HL-60 (cell line): ENCODE data around the gene B3GNT9.

Experiments used
- DNase-seq, 2 experiments: peaks; one replicate each; pipeline ENCODE4 v3.0.0-alpha.2; 2010 to 2020; ENCODE audit warnings: low read depth in 1 of 2, low spot score in 1 of 2
- H3K27ac ChIP-seq: fragments of 250-450 bp; sonication (Bioruptor Pico); replicated peaks from 2 replicates; pipeline ENCODE4 v1.5.1; 2020; ENCODE audit warnings: mild to moderate bottlenecking, moderate library complexity
- H3K27me3 ChIP-seq: fragments of 250-450 bp; sonication (Bioruptor Pico); 2 replicates; pipeline ENCODE4 v1.5.1; 2021; ENCODE audit warnings: mild to moderate bottlenecking, moderate library complexity; ENCODE audit not compliant: insufficient read depth, poor library complexity, severe bottlenecking
- H3K4me3 ChIP-seq: replicated peaks from 2 replicates; pipeline ENCODE4 v1.5.1; 2011; ENCODE audit warnings: mild to moderate bottlenecking, control low read depth, low read length; ENCODE audit not compliant: insufficient read depth
- GABPA ChIP-seq: IDR thresholded peaks from 2 replicates; pipeline ENCODE4 v1.6.1; 2012; ENCODE audit warnings: low read depth
- POLR2AphosphoS5 ChIP-seq: IDR thresholded peaks from 2 replicates; pipeline ENCODE4 v1.6.1; 2012; ENCODE audit warnings: low read depth
- SPI1 ChIP-seq: IDR thresholded peaks from 2 replicates; pipeline ENCODE4 v1.6.1; 2012; ENCODE audit warnings: low read depth, mild to moderate bottlenecking, borderline replicate concordance
- TF ChIP-seq, protein P1 (sequence below): IDR thresholded peaks from one replicate; pipeline ENCODE4 v1.5.1; 2011; ENCODE audit warnings: low read length, control low read depth, inconsistent platforms; ENCODE audit not compliant: insufficient read depth
- TF ChIP-seq, protein P2 (sequence below): IDR thresholded peaks from 2 replicates; pipeline ENCODE4 v1.6.1; 2012; ENCODE audit warnings: low read depth; ENCODE audit not compliant: insufficient replicate concordance

Gene B3GNT9

DNA sequence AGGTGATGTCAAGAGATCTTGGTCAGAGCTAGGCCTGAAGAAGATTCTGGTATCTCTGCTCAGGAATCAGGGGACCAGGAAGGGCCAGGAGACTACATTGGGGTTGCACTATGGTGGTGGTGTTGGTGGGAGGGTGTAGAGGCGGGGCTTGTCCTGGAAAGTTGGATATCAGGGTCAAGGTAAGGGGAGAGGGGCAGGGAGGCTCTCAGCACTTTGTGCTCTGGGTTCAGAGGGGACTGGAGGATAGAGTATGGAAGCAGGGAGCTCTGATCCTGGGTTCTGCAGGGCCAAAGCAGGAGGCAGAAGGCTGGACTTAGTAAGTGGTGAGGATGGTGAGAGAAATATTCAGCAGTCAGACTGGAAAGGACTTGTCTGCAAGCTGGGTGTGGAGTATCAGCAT is 22.5 kb upstream of the B3GNT9 start:
- H3K27me3 ChIP-seq = peaks cover 50% of the 10 kb centered on the region

DNA sequence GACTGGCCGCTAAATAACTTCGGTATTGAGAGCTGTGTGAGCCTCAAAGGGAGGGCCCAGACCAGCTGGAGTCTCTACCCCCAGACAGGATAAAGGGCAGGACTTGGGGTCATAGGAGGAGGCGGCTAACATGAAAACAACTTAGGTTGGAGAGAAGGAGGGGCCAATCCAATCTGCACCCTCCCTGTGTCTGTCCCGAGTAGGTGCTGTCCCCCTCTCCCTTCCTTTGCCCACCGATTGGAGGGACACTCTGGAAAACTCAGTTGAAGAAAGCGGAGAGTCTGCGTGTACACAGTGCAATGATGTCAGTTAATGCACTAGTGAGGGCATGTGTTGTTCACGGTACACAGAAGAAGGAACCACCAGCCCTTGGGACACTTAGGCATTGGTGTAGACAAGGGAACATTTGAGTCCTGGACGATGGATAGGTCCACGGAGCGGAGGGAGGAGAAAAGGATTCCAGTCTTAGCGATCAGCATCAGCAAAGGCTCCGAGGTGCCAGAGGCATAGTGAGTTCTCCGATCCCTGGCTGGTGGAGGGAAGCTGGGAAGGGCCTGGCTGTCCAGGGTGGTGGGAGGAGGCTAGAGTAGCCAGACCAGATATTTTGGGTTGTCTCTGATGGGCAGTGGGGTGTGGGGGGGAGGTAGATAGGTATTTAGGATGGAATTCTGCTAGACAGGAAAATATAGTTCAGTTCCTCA is 20.3 kb upstream of the B3GNT9 start:
- TF ChIP-seq, protein P1, sequence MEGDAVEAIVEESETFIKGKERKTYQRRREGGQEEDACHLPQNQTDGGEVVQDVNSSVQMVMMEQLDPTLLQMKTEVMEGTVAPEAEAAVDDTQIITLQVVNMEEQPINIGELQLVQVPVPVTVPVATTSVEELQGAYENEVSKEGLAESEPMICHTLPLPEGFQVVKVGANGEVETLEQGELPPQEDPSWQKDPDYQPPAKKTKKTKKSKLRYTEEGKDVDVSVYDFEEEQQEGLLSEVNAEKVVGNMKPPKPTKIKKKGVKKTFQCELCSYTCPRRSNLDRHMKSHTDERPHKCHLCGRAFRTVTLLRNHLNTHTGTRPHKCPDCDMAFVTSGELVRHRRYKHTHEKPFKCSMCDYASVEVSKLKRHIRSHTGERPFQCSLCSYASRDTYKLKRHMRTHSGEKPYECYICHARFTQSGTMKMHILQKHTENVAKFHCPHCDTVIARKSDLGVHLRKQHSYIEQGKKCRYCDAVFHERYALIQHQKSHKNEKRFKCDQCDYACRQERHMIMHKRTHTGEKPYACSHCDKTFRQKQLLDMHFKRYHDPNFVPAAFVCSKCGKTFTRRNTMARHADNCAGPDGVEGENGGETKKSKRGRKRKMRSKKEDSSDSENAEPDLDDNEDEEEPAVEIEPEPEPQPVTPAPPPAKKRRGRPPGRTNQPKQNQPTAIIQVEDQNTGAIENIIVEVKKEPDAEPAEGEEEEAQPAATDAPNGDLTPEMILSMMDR = no peak
- TF ChIP-seq, protein P2, sequence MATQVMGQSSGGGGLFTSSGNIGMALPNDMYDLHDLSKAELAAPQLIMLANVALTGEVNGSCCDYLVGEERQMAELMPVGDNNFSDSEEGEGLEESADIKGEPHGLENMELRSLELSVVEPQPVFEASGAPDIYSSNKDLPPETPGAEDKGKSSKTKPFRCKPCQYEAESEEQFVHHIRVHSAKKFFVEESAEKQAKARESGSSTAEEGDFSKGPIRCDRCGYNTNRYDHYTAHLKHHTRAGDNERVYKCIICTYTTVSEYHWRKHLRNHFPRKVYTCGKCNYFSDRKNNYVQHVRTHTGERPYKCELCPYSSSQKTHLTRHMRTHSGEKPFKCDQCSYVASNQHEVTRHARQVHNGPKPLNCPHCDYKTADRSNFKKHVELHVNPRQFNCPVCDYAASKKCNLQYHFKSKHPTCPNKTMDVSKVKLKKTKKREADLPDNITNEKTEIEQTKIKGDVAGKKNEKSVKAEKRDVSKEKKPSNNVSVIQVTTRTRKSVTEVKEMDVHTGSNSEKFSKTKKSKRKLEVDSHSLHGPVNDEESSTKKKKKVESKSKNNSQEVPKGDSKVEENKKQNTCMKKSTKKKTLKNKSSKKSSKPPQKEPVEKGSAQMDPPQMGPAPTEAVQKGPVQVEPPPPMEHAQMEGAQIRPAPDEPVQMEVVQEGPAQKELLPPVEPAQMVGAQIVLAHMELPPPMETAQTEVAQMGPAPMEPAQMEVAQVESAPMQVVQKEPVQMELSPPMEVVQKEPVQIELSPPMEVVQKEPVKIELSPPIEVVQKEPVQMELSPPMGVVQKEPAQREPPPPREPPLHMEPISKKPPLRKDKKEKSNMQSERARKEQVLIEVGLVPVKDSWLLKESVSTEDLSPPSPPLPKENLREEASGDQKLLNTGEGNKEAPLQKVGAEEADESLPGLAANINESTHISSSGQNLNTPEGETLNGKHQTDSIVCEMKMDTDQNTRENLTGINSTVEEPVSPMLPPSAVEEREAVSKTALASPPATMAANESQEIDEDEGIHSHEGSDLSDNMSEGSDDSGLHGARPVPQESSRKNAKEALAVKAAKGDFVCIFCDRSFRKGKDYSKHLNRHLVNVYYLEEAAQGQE = no peak
- no peak for TF ChIP-seq GABPA
- TF ChIP-seq SPI1 = no peak
- TF ChIP-seq POLR2AphosphoS5 = no peak
- H3K27ac ChIP-seq = no peak overlapping the region

More for the DNA sequence above, 22.5 kb upstream of the B3GNT9 start:
- no peak overlapping the region for H3K4me3 ChIP-seq
- no peak overlapping the region for H3K27ac ChIP-seq
- DNase-seq = no peak
- TF ChIP-seq, protein P2 = no peak
- TF ChIP-seq POLR2AphosphoS5 = no peak
- TF ChIP-seq SPI1 = no peak
- TF ChIP-seq, protein P1 = no peak
- no peak for TF ChIP-seq GABPA

DNA sequence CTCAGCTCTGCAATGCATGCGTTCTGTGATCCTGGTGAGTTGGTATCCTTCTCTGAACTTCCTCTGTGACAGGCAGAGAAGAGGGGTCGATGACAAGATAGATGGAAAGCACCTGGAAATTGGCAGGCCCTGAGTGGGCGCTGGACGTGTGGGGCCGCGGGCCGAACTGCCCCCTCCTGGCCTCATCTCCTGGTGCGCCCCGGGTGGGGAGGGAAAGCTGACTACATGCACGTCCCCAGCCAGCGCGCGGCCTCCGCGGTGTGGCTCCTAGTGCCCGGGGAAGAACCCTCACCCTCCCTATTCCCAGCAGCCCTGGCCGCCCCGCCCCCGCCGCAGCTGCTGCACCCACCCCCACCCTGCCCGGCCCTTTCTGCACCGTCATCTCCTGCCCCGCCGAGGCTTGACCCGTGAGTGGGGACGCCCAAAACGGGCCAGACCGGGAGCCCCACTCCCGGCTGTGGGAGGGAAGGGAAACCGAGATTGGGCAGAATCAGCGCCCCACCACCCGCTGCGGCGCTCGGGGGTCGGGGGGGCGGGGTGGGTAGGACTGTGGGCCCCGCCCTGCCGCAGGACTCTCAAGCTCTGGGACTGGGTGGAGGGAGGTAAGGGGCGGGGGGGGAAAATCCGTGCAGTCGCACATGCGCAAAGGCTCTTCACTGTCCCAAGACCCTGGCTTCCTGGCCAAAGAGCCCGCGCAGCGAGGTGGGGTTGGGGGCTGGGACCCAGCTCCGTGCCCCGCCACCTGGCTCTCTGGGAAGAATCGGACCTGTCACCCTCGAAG is 19.6 kb upstream of the B3GNT9 start, which contains the start of gene NOL3:
TSS of gene NOL3 (plus strand) at position 371 of the 781 bp plus-strand sequence.
- Histone ChIP-seq H3K27ac (no peak within 1 kb of the TSS), H3K27me3 (peaks cover 63% of the 10 kb centered on the region), H3K4me3 (peak within 1 kb of the TSS; percentile 17)
- TF ChIP-seq SPI1 (no peak), GABPA (no peak), POLR2AphosphoS5 (no peak)
- TF ChIP-seq, protein P1 = no peak
- TF ChIP-seq, protein P2 = no peak
- DNase-seq = no peak

More for the DNA sequence above, 20.3 kb upstream of the B3GNT9 start:
- DNase-seq = no peak
- peaks cover 57% of the 10 kb centered on the region for H3K27me3 ChIP-seq
- no peak overlapping the region for H3K4me3 ChIP-seq
